Choroid plexus epithelial cell (primary cell): ENCODE measurements around the gene SHC1.
"Not testable (repeated sequence)": the region's sequence is repeated elsewhere in the genome, so short reads cannot be mapped to it uniquely, and the experiment has no call there.

ENCODE experiments used
- DNase-seq: peaks from one replicate; pipeline ENCODE4 v3.0.0-alpha.2; 2010; ENCODE audit warnings: low read depth
- H3K4me3 ChIP-seq: 2 replicates; pipeline ENCODE4 v1.5.1; 2011; ENCODE audit warnings: low read depth, mild to moderate bottlenecking, control low read depth, low read length, moderate library complexity
- TF ChIP-seq, protein P1 (sequence below): conservative IDR thresholded peaks from 2 replicates; pipeline ENCODE4 v1.5.1; 2011; ENCODE audit warnings: low read depth, mild to moderate bottlenecking, control low read depth, inconsistent platforms, low read length, moderate library complexity

Gene SHC1

DNA sequence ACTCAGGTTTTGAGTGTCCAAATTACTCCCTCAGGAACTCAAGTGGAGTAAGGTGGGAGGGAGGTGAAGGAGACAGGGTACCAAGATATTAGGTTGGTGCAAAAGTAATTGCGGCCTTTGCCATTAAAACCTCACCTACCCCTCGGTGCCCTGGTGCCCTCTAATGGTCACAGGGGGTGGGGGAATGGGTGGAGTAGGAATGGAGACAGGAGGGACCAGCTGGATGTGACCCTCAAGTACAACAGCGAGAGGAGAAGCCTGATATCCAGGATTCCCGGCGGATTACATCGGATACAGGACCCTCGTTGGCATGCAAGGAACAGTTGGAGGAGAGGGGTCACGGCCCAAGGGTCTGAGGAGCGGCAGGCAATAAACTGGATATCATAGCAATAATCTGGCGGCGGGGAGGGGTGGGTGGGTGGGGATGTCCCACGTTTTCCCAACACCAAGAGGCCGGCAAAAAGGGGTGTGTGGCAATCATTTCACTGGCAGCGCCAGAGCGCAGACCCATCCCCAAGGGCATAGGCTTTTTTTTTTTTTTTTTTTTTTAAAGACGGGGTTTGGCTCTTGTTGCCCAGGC, 27.7 kb upstream of the SHC1 start:
- H3K4me3 ChIP-seq, result no peak overlapping the region
- no peak for DNase-seq
- TF ChIP-seq, protein P1, sequence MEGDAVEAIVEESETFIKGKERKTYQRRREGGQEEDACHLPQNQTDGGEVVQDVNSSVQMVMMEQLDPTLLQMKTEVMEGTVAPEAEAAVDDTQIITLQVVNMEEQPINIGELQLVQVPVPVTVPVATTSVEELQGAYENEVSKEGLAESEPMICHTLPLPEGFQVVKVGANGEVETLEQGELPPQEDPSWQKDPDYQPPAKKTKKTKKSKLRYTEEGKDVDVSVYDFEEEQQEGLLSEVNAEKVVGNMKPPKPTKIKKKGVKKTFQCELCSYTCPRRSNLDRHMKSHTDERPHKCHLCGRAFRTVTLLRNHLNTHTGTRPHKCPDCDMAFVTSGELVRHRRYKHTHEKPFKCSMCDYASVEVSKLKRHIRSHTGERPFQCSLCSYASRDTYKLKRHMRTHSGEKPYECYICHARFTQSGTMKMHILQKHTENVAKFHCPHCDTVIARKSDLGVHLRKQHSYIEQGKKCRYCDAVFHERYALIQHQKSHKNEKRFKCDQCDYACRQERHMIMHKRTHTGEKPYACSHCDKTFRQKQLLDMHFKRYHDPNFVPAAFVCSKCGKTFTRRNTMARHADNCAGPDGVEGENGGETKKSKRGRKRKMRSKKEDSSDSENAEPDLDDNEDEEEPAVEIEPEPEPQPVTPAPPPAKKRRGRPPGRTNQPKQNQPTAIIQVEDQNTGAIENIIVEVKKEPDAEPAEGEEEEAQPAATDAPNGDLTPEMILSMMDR, result peak; percentile 9

DNA sequence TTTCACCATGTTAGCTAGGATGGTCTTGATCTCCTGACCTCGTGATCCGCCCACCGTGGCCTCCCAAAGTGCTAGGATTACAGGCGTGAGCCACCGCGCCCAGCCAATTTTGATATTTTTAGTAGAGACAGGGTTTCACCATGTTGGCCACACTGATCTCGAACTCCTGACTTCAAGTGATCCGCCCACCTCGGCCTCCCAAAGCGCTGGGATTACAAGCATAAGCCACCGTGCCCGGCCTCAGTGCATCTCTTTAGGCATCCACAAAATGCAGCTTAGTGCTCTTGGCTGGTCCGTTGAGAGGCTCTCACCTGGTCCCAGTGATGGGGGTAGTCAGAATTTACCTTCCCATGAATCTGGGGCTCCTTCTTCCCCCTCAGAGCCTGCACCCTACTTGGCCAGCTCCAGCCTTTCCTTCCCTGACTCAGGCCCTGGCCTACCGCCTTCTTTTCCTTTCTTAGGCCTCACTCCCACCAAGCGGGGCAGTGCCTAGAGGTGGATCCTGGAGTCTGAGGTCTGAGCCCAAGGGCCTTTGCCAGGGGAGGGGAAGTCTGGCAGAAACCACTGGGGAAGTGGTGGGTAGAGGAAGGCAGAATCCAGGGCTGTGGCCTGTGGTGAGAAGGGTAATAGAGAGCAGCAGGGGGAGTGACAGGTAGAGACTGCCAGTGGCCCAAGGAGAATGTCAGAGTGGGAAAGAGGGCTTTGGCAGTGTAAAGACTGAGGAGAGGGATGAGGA, 26.6 kb upstream of the SHC1 start:
- DNase-seq, result no peak
- TF ChIP-seq, protein P1, result no peak
- no peak overlapping the region for H3K4me3 ChIP-seq

DNA sequence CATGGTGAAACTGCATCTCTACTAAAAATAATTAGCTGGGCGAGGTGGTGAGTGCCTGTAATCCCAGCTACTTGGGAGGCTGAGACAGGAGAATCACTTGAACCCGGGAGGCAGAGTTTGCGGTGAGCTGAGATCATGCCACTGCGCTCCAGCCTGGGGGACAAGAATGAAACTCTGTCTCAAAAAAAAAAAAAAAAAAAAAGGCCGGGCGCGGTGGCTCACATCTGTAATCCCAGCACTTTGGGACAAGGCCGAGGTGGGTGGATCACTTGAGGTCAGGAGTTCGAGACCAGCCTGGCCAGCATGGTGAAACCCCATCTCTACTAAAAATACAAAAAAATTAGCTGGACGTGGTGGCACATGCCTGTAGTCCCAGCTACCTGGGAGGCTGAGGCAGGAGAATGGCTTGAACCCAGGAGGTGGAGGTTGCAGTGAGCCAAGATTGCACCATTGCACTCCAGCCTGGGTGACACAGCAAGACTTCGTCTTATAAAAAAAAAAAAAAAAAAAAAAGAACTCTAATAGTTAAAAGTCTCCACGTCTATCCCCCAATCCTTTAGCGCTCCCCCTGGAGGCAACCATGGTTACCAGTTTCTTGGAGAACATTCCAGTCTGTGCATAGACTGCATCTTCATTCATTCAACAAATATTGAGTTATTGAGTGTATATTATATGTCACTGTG, 24.9 kb upstream of the SHC1 start:
- H3K4me3 ChIP-seq, result not testable (repeated sequence)
- TF ChIP-seq, protein P1, result peak; percentile 52
- DNase-seq, result peak; percentile 92

DNA sequence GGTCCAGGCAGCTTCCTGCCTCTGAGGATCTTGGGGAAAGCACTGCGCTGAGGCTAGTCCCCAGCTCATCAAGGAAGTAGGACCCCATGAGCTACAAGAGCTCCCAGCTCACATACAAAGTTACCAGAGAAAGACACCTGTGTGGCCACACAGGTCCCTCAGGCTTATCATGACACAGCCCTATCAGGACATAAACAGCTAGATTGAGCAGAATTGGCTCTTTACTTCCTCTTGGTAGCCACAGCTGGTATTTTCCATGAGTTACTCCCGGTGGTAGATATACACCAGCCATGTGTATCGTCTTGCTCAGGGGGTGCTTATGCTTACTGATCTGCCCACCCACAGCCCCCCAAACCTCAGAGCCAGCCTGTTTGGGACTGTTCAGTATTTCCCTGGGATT, 24.0 kb upstream of the SHC1 start:
- no peak overlapping the region for H3K4me3 ChIP-seq
- TF ChIP-seq, protein P1, result no peak
- DNase-seq, result no peak

DNA sequence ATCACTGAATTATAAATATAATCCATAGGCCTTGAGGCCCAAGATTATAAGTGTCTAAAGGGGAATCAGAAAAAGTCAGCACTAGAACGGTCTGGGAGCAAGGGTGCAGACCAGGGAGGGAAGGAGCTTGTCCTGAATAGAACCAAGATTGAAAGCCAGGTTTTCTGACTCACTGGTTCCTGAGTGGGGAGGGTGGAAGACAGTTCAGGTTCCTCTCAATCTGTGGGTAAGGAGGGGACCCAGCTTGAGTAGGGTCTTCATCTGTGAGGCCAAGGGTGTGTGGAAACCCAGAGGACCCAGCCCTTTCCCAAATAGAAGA, 23.7 kb upstream of the SHC1 start:
- no peak overlapping the region for H3K4me3 ChIP-seq
- no peak for DNase-seq
- TF ChIP-seq, protein P1, result no peak

DNA sequence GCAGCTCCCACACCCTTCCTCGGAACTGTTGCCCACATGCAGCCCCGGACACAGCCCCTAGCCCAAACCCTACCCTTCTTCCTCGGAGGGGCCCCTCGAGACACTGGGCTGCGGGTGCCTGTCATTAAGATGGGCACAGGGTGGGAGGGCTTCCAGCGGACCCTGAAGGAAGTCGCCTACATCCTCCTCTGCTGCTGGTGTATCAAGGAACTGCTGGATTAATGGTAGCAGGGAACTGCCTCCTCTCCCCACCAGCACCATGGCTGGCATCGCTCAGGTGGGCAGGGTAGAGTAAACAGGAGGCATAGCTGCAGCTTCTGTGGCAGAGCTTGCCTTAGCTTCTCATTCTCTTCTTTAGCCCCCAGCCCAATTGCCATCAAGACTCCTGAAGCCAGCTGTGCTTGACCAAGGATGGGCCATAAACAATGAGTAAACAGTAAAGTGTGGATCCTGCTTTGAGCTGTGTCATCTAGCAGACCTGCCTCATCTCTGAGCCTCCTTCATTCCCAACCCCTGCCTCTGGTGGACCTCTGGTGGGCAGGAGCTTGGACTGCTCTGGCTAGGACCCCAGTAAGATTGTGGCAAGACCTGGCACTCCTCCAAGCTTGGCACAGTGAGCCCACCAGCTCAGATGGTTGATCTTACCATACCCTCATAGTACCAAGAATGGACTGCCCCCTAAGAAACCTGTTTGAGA, 23.2 kb upstream of the SHC1 start, which contains the start of gene LENEP:
TSS of gene LENEP (plus strand) at position 15 of the 697 bp plus-strand sequence. CDS start at position 37, 22 bp downstream.
- H3K4me3 ChIP-seq, result no peak within 1 kb of the TSS
- no peak for DNase-seq
- TF ChIP-seq, protein P1, result no peak
